ENCODE measurements around the gene NBEAL2.

The NBEAL2 gene

DNA sequence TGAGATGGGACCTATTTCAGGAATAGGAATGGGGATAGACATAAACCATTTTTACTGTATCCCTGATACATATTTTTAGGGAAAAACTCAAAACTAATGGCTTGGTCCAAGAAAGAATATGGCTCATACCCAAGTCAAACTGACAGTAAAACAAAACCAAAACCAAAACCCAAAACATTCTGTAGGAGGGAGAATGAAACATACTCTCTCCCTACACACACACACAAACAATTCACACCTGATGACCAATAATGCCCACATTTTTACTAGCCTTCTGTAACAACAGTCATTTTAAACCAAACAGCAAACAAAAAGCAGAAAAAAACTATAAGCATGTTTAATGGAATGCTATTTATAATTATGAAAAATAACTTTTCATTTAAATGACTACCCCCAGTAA, 74.9 kb downstream of the NBEAL2 start:
- DNase-seq: no peak

DNA sequence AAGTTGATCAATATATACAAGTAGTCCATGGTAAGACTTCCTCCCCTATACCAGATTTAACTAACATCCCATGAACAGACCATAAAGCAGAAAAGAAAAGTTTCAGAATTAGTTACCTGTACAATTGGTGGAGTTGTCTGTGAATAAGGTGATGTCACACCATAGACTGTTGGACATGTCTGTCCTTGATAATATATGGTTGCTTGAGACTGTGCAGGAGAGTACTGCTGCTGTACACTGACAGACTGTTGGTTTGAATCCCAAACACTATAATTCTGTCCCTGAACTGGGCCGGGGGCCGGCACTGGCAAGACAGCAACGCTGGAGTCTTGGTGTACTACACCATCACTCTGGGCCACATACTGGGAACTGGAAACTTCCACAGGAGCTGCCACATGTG, 77.2 kb downstream of the NBEAL2 start:
- no peak for DNase-seq

DNA sequence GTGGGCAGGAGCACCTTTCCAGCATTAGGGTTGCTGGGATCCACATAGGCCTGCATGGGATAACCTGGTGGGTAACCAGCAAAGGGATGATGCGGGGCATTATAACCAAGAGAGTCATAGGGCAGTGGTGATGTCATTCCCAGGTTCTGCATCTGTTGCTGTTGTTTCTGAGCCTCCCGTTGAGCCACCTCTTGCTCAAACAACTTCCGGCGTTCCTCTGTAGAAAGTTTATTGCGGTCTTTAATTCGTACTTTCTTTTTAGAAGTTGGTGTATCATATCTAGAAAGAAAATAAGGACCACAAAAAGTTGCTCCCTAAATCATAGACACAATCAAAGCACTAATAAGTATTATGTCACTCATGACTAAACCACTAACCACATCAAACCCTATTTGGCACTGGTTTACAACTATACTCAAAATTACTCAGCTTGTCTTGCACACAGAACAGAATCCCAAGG, 77.8 kb downstream of the NBEAL2 start:
- DNase-seq: no peak

All from T1000 (cell line).